GM18498 (cell line): Measurements from ENCODE around the gene IGSF10.
"Not testable (repeated sequence)": the region's sequence is repeated elsewhere in the genome, so short reads cannot be mapped to it uniquely, and the experiment has no call there.

Experiments used
- ATAC-seq: cut with Tn5 transposase; IDR thresholded peaks from one replicate; pipeline ENCODE4 v1.9.1; 2021; ENCODE audit warnings: mild to moderate bottlenecking, moderate library complexity; ENCODE audit not compliant: unreplicated experiment

IGSF10 gene

GRCh38 chr3:151460774-151461450 is at the start of gene IGSF10:
IGSF10 (minus strand) TSS chr3:151461061; CDS start chr3:151458709, 2,352 bp downstream.
- no peak for ATAC-seq

DNA sequence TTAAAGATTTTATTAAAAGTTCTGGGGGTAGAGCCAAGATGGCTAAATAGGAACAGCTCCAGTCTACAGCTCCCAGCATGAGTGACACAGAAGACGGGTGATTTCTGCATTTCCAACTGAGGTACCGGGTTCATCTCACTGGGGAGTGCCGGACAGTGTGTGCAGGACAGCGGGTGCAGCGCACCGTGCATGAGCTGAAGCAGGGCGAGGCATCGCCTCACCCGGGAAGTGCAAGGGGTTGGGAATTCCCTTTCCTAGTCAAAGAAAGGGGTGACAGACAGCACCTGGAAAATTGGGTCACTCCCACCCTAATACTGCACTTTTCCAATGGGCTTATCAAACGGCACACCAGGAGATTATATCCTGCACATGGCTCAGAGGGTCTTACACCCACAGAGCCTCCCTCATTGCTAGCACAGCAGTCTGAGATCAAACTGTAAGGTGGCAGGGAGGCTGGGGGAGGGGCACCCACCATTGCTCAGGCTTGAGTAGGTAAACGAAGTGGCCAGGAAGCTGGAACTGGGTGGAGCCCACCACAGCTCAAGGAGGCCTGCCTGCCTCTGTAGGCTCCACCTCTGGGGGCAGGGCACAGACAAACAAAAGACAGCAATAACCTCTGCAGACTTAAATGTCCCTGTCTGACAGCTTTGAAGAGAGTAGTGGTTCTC is 48.7 kb upstream of the IGSF10 start:
- ATAC-seq, result not testable (repeated sequence)

DNA sequence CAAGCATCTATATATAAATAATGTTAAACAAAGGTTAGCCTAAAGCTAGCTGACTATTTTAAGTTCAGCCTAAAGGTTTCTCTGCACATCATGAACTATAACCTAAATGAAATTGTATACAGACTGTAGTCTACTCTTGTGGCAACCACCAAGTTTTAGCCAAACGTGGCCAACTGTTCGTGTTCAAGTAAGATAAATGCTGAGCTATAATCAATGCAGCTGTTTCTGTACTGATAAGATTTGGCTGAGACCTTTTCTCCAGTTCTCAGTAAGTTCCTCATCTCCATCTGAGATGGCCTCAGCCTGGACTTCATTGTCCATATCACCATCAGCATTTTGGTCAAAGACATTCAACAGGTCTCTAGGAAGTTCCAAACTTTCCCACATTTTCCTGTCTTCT is 43.7 kb upstream of the IGSF10 start:
- no peak for ATAC-seq

DNA sequence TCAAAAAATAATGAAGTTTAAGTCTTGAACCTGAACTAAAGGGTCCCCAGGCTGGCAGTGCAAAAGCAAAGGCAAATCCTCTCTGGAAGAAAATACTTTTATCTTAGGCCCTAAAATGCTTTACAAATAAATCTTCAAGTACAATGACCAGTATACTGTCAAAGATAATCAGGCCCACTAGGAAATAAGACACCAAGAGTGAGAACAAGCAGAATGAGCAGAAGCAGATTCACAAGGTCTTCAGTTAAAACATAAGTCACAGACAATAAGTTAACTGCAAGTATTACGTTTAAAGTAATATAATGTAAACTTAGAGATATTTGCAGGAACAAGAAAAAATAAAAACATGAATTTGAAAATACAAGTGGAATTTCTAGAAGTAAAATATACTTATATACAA is 42.2 kb upstream of the IGSF10 start:
- ATAC-seq, result no peak

DNA sequence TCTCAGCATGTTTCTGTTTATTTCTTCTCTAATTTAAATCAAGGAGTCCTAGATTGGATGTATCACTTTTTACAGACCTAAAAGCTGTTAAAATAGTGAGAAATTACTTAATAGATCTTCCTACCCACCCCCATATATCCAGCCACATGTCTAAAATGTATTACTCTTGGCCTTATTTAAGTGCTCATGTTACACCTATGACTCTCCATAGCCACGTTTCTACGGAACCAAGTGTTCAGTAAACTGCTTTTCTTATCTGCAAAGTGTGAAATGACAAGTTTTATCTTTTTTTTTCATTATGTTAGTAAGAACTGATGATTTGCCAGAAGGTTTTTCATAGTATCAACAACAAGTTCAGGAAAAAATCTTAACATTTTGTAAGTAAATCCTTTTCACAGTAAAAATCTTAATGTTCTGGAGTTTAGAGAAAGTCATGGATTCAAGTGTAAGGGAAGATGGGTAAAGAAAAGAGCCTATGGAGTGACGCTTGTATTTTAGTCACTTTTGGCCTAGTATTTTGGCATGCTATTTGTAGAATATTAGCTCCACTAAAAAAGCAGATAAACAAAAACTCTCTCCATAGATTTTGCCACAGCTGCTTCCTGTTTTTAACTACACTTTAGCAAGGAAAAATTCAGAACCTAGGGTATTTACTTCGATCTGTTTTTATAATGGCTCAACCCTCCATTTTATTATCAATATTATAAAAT is 41.2 kb upstream of the IGSF10 start:
- ATAC-seq, result no peak

DNA sequence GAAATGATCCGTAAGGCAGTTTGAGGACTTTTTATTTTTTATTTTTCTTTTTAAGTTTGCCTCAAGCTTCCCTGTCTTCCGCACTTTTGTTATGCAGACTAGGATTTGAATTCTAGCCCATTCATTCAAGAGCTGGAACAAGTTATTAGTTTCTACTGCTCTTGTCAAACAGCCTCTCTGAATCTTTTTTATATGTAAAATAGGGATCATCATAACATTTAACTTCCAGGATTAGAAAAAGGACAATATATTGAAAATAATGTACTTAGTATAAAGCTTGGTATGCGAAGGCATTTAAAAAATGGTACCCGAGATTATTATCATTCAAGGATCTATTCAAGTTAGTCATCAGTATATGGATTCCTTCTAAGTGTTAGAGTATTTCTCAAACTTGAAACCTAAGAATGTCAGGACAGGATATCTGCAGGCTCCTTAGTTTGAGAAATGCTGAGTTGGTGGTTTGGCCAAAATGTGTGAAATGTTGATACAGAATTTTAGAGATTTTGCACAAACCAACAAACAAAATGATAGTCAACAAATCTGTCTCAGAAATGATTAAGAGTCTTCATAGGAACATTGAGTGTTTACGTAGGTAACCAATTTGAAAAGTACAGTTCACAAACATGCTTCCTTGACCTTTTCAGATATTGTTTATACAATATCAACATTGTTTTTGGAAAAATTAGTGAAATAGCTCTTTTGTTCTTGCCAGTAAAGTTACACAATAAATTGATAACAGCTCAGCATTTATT is 40.5 kb upstream of the IGSF10 start:
- no peak for ATAC-seq

- no peak for ATAC-seq
Observed at GRCh38 chr3:151499168-151499567, 38.3 kb upstream of the IGSF10 start.

GRCh38 chr3:151491525-151491924 is 30.7 kb upstream of the IGSF10 start:
- no peak for ATAC-seq

- ATAC-seq, result not testable (repeated sequence)
Observed at GRCh38 chr3:151487833-151488232, 27.0 kb upstream of the IGSF10 start.

GRCh38 chr3:151483961-151484520 is 23.2 kb upstream of the IGSF10 start:
- ATAC-seq, result no peak

- ATAC-seq, result no peak
Observed at GRCh38 chr3:151483488-151483887, 22.6 kb upstream of the IGSF10 start.

- ATAC-seq, result no peak
Observed at GRCh38 chr3:151480492-151480891, 19.6 kb upstream of the IGSF10 start.

- ATAC-seq, result no peak
Observed at GRCh38 chr3:151479452-151479851, 18.6 kb upstream of the IGSF10 start.

DNA sequence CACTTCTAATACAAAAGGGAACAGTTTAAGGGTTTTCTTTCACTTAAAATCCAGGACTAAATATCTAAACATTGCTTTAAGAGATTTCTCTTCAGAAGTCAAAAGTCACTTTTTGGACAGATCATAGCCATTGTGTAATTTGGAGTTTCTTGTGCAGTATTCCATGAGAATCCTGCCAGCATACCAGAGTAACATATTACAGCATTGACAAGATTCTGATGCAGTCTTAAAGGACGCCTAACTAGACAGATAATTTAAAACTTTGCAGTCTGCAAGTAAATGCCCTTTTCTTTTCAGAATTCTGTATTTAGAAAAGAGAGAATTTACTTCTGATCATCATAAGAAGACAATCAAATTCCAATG is 17.5 kb upstream of the IGSF10 start:
- no peak for ATAC-seq

GRCh38 chr3:151477591-151478334 is 16.9 kb upstream of the IGSF10 start:
- no peak for ATAC-seq

DNA sequence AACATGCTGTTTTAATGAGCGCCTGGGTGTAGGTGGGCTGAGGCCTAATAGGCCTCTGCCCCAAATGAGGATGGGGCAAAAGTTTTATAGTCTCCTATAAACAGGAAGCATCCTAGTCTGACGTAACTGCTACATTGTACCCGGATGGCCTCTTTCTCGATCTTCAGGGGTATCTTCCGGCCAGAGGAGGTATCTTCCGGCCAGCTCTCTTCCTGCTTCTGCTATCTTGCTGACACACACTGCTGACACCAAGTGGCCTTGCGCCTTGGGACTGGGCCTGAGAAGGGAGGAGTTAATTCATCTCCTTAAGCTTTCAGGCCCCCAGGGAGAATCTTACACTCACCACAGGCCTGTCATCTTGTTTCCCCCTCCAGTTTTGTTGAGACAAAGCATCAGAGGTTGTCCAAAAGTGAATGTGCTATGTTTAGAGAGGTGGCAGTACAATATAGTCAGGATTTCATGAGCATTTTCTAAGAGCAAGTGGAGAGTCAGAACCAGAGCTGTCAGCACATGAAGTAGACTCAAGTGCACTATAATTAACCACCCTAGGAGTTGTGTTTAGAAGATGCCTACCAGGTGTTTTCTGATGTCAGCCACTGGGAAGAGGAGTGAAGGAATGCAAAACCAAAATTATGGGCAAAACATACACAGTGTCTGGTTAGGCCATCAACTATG is 15.6 kb upstream of the IGSF10 start:
- no peak for ATAC-seq

DNA sequence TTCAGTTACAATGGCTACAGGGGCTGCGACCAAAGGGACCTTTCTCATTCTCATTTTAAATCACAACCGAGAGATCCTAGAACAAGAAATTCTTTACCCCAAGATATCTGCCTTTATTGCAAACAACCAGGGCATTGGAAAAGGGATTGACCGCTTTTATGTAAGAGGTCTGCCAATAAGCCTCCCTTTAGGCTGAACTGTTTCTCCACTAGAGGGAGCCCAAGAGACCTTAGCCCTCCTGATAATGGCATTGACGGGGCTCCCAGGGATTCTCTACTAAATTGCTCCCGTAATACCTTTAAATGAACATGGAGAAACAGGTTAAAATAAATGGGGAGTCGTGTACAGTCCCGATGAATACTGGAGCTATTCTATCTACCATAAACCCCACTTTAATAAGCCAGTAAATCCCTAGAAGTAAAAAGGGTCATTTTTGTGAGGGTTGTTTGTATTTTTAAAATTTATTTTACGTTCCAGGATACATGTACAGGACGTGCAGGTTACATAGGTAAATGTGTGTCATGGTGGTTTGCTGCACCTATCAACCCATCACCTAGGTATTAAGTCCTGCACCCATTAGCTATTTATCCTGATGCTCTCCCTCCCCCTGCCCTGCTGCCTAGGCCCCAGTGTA is 7.5 kb upstream of the IGSF10 start:
- peak; percentile 70 for ATAC-seq

GRCh38 chr3:151467069-151467468 is 6.2 kb upstream of the IGSF10 start:
- no peak for ATAC-seq

GRCh38 chr3:151462991-151463390 is 2.1 kb upstream of the IGSF10 start:
- ATAC-seq, result no peak
